ENCODE results near the gene SPINT2.

SPINT2 gene

DNA sequence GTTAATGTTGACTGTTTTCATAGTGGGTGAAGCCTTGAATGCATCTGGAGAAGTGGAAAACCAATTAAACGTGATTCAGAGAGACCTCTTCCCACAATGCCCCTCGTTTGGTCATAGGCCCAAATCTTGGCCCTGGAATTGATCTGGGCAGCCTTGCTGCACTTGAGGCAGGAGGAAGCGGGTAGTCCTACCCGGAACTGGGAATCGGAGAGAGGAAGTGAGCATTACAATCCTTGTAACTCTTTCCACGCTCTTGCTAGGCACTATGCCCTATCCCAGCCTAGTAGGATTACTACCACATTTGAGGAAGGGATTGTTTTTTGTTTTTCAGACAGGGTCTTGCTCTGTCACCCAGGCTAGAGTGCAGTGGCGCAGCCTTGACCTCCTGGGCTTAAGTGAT lies 58.9 kb downstream of the SPINT2 start:
- WGBS, 2 donors (ENCODE audit: extremely low coverage in 2 of 2, insufficient read length in 2 of 2, insufficient replicate concordance in 1 of 2) = no CpG with 5 or more reads among the region's 7 CpGs
- H2BK15ac ChIP-seq (ENCODE audit: low read length) = no peak overlapping the region
- no peak overlapping the region for H2BK120ac ChIP-seq (ENCODE audit: low read depth, low read length)
- H3K27me3 ChIP-seq (ENCODE audit: control insufficient read depth in 3 of 3, insufficient read depth in 3 of 3, low read depth in 1 of 3, low read length in 3 of 3) = peaks cover 12 to 75% (median 29%) of the 10 kb centered on the region in 3 experiments
- H3K4me1 ChIP-seq (ENCODE audit: control insufficient read depth in 2 of 2, insufficient read depth in 1 of 2, low read depth in 1 of 2, low read length in 2 of 2) = peaks cover 2 to 5% of the 10 kb centered on the region in 2 donors
- no peak overlapping the region for H2AFZ ChIP-seq (ENCODE audit: low read length)
- H2BK12ac ChIP-seq (ENCODE audit: low read length) = no peak overlapping the region
- H3K36me3 ChIP-seq (replicated peaks in 1 of 2; ENCODE audit: control insufficient read depth in 2 of 2, insufficient read depth in 2 of 2, low read length in 2 of 2) = no peaks in the 10 kb centered on the region
- no peak overlapping the region for H3K18ac ChIP-seq (ENCODE audit: low read length)
- no peak overlapping the region for H3K9ac ChIP-seq (ENCODE audit: low read depth, low read length, poor library complexity)
- no peak overlapping the region for H3K4me2 ChIP-seq (ENCODE audit: insufficient read depth, low read length, poor library complexity, severe bottlenecking)
- no peaks in the 10 kb centered on the region for H3K79me1 ChIP-seq (ENCODE audit: low read depth, low read length)
- H2BK5ac ChIP-seq (ENCODE audit: low read length) = no peak overlapping the region
- no peak overlapping the region for H3K14ac ChIP-seq (ENCODE audit: low read length)
- H3K23ac ChIP-seq (ENCODE audit: low read depth, low read length, poor library complexity) = no peak overlapping the region
- H2AK5ac ChIP-seq (ENCODE audit: low read depth, low read length) = no peak overlapping the region
- H3K4me3 ChIP-seq (ENCODE audit: low read length in 2 of 2) = no peak overlapping the region
- no peak overlapping the region for H3K27ac ChIP-seq (replicated peaks; ENCODE audit: low read length)
- peaks cover 0 to 3% of the 10 kb centered on the region in 2 donors for H3K9me3 ChIP-seq (replicated peaks in 1 of 2; ENCODE audit: control insufficient read depth in 2 of 2, insufficient read depth in 1 of 2, low read depth in 1 of 2, low read length in 2 of 2)
- DNase-seq (ENCODE audit: low spot score) = no peak
- H4K91ac ChIP-seq (ENCODE audit: low read depth, low read length, poor library complexity) = no peak overlapping the region
- H3K4ac ChIP-seq (ENCODE audit: low read length) = no peak overlapping the region
- H4K8ac ChIP-seq (ENCODE audit: low read depth, low read length) = no peak overlapping the region

DNA sequence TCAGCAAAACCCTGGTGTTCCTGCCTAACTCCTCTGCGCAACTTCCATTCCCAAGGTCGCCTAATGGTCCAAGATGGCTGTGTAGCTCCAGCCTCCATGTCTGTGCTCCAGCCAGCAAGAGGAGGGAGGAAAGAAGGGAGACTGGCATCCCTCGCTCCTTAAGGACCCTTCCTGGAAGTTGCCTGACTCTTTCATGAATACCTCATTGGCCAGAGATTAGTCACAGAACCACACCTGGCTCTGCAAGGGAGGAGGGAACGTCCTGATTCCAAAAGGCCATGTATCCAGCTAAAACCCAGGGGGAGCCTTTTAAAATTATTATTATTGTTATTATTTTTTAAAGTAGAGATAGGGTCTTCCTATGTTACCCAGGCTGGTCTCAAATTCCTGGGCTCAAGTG lies 60.1 kb downstream of the SPINT2 start:
- H3K36me3 ChIP-seq (replicated peaks in 1 of 2; ENCODE audit: control insufficient read depth in 2 of 2, insufficient read depth in 2 of 2, low read length in 2 of 2) = no peaks in the 10 kb centered on the region
- no peaks in the 10 kb centered on the region for H3K79me1 ChIP-seq (ENCODE audit: low read depth, low read length)
- H2BK15ac ChIP-seq (ENCODE audit: low read length) = no peak overlapping the region
- H3K4me1 ChIP-seq (ENCODE audit: control insufficient read depth in 2 of 2, insufficient read depth in 1 of 2, low read depth in 1 of 2, low read length in 2 of 2) = peaks cover 1 to 2% of the 10 kb centered on the region in 2 donors
- peaks cover 0 to under 1% of the 10 kb centered on the region in 2 donors for H3K9me3 ChIP-seq (replicated peaks in 1 of 2; ENCODE audit: control insufficient read depth in 2 of 2, insufficient read depth in 1 of 2, low read depth in 1 of 2, low read length in 2 of 2)
- H3K4ac ChIP-seq (ENCODE audit: low read length) = no peak overlapping the region
- H2AK5ac ChIP-seq (ENCODE audit: low read depth, low read length) = no peak overlapping the region
- no peak overlapping the region for H2BK120ac ChIP-seq (ENCODE audit: low read depth, low read length)
- H3K18ac ChIP-seq (ENCODE audit: low read length) = no peak overlapping the region
- DNase-seq (ENCODE audit: low spot score) = no peak
- no peak overlapping the region for H2BK5ac ChIP-seq (ENCODE audit: low read length)
- H3K9ac ChIP-seq (ENCODE audit: low read depth, low read length, poor library complexity) = no peak overlapping the region
- H4K8ac ChIP-seq (ENCODE audit: low read depth, low read length) = no peak overlapping the region
- H2AFZ ChIP-seq (ENCODE audit: low read length) = no peak overlapping the region
- no peak overlapping the region for H4K91ac ChIP-seq (ENCODE audit: low read depth, low read length, poor library complexity)
- no peak overlapping the region for H3K23ac ChIP-seq (ENCODE audit: low read depth, low read length, poor library complexity)
- H3K4me3 ChIP-seq (ENCODE audit: low read length in 2 of 2) = no peak overlapping the region
- no peak overlapping the region for H3K14ac ChIP-seq (ENCODE audit: low read length)
- H3K27me3 ChIP-seq (ENCODE audit: control insufficient read depth in 3 of 3, insufficient read depth in 3 of 3, low read depth in 1 of 3, low read length in 3 of 3) = peaks cover 7 to 64% (median 19%) of the 10 kb centered on the region in 3 experiments
- H3K27ac ChIP-seq (replicated peaks; ENCODE audit: low read length) = no peak overlapping the region
- H3K4me2 ChIP-seq (ENCODE audit: insufficient read depth, low read length, poor library complexity, severe bottlenecking) = no peak overlapping the region
- no peak overlapping the region for H2BK12ac ChIP-seq (ENCODE audit: low read length)
- no CpG with 5 or more reads among the region's 4 CpGs for WGBS, 2 donors (ENCODE audit: extremely low coverage in 2 of 2, insufficient read length in 2 of 2, insufficient replicate concordance in 1 of 2)

DNA sequence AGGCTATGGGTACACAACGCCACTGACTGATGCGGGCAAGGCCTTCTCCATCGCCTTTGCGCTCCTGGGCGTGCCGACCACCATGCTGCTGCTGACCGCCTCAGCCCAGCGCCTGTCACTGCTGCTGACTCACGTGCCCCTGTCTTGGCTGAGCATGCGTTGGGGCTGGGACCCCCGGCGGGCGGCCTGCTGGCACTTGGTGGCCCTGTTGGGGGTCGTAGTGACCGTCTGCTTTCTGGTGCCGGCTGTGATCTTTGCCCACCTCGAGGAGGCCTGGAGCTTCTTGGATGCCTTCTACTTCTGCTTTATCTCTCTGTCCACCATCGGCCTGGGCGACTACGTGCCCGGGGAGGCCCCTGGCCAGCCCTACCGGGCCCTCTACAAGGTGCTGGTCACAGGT lies 62.2 kb downstream of the SPINT2 start:
- peak overlapping the region; percentile 92 for H2AK5ac ChIP-seq (ENCODE audit: low read depth, low read length)
- peak overlapping the region; percentile 38 for H3K18ac ChIP-seq (ENCODE audit: low read length)
- DNase-seq (ENCODE audit: low spot score) = no peak
- H3K9me3 ChIP-seq (replicated peaks in 1 of 2; ENCODE audit: control insufficient read depth in 2 of 2, insufficient read depth in 1 of 2, low read depth in 1 of 2, low read length in 2 of 2) = no peaks in the 10 kb centered on the region
- no peak overlapping the region for H2AFZ ChIP-seq (ENCODE audit: low read length)
- H2BK12ac ChIP-seq (ENCODE audit: low read length) = no peak overlapping the region
- peak overlapping the region; percentile 55 for H3K23ac ChIP-seq (ENCODE audit: low read depth, low read length, poor library complexity)
- no peak overlapping the region for H4K91ac ChIP-seq (ENCODE audit: low read depth, low read length, poor library complexity)
- no peak overlapping the region for H3K27ac ChIP-seq (replicated peaks; ENCODE audit: low read length)
- H3K79me1 ChIP-seq (ENCODE audit: low read depth, low read length) = no peaks in the 10 kb centered on the region
- peak overlapping the region; percentile 43 for H4K8ac ChIP-seq (ENCODE audit: low read depth, low read length)
- H3K4me3 ChIP-seq (ENCODE audit: low read length in 2 of 2) = no peak overlapping the region
- peak overlapping the region; percentile 53 for H2BK5ac ChIP-seq (ENCODE audit: low read length)
- H3K4ac ChIP-seq (ENCODE audit: low read length) = no peak overlapping the region
- no peaks in the 10 kb centered on the region for H3K4me1 ChIP-seq (ENCODE audit: control insufficient read depth in 2 of 2, insufficient read depth in 1 of 2, low read depth in 1 of 2, low read length in 2 of 2)
- H3K9ac ChIP-seq (ENCODE audit: low read depth, low read length, poor library complexity) = peak overlapping the region; percentile 60
- no CpG with 5 or more reads among the region's 22 CpGs for WGBS, 2 donors (ENCODE audit: extremely low coverage in 2 of 2, insufficient read length in 2 of 2, insufficient replicate concordance in 1 of 2)
- H3K14ac ChIP-seq (ENCODE audit: low read length) = peak overlapping the region; percentile 71
- no peak overlapping the region for H3K4me2 ChIP-seq (ENCODE audit: insufficient read depth, low read length, poor library complexity, severe bottlenecking)
- H2BK15ac ChIP-seq (ENCODE audit: low read length) = peak overlapping the region; percentile 85
- no peaks in the 10 kb centered on the region for H3K36me3 ChIP-seq (replicated peaks in 1 of 2; ENCODE audit: control insufficient read depth in 2 of 2, insufficient read depth in 2 of 2, low read length in 2 of 2)
- H3K27me3 ChIP-seq (ENCODE audit: control insufficient read depth in 3 of 3, insufficient read depth in 3 of 3, low read depth in 1 of 3, low read length in 3 of 3) = peaks cover 0 to 42% (median 0%) of the 10 kb centered on the region in 3 experiments
- no peak overlapping the region for H2BK120ac ChIP-seq (ENCODE audit: low read depth, low read length)

DNA sequence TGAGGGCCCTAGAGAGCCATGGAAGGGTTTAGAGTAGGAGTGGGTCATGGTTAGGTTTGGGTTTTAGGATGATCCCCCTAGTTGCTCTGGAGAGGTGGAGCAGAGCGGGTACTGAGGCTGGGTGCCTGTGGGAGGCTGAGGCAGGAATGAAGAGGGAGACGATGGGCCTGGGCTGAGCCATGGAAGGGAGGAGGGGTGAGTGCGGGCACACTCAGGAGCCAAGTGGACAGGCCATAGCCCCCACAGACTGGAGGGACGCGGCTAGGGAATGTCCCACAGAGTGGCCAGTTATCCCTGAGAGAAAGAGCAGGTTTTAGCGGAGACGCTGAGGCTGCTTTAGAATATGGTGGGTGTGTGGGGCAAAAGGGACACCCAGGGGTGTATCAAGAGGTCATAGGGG lies 65.3 kb downstream of the SPINT2 start:
- no peak overlapping the region for H2AFZ ChIP-seq (ENCODE audit: low read length)
- H3K9ac ChIP-seq (ENCODE audit: low read depth, low read length, poor library complexity) = no peak overlapping the region
- WGBS, 2 donors (ENCODE audit: extremely low coverage in 2 of 2, insufficient read length in 2 of 2, insufficient replicate concordance in 1 of 2) = no CpG with 5 or more reads among the region's 7 CpGs
- no peak overlapping the region for H2BK12ac ChIP-seq (ENCODE audit: low read length)
- H2BK120ac ChIP-seq (ENCODE audit: low read depth, low read length) = no peak overlapping the region
- H3K4ac ChIP-seq (ENCODE audit: low read length) = no peak overlapping the region
- H2BK5ac ChIP-seq (ENCODE audit: low read length) = no peak overlapping the region
- peaks cover 0 to 23% (median 0%) of the 10 kb centered on the region in 3 experiments for H3K27me3 ChIP-seq (ENCODE audit: control insufficient read depth in 3 of 3, insufficient read depth in 3 of 3, low read depth in 1 of 3, low read length in 3 of 3)
- H3K4me3 ChIP-seq (ENCODE audit: low read length in 2 of 2) = no peak overlapping the region
- no peak for DNase-seq (ENCODE audit: low spot score)
- H2AK5ac ChIP-seq (ENCODE audit: low read depth, low read length) = peak overlapping the region; percentile 75
- H3K4me2 ChIP-seq (ENCODE audit: insufficient read depth, low read length, poor library complexity, severe bottlenecking) = no peak overlapping the region
- no peak overlapping the region for H4K91ac ChIP-seq (ENCODE audit: low read depth, low read length, poor library complexity)
- no peak overlapping the region for H3K27ac ChIP-seq (replicated peaks; ENCODE audit: low read length)
- peak overlapping the region; percentile 38 for H3K14ac ChIP-seq (ENCODE audit: low read length)
- peak overlapping the region; percentile 48 for H3K18ac ChIP-seq (ENCODE audit: low read length)
- H4K8ac ChIP-seq (ENCODE audit: low read depth, low read length) = peak overlapping the region; percentile 65
- no peaks in the 10 kb centered on the region for H3K9me3 ChIP-seq (replicated peaks in 1 of 2; ENCODE audit: control insufficient read depth in 2 of 2, insufficient read depth in 1 of 2, low read depth in 1 of 2, low read length in 2 of 2)
- H3K36me3 ChIP-seq (replicated peaks in 1 of 2; ENCODE audit: control insufficient read depth in 2 of 2, insufficient read depth in 2 of 2, low read length in 2 of 2) = no peaks in the 10 kb centered on the region
- no peak overlapping the region for H2BK15ac ChIP-seq (ENCODE audit: low read length)
- H3K23ac ChIP-seq (ENCODE audit: low read depth, low read length, poor library complexity) = peak overlapping the region; percentile 89
- H3K4me1 ChIP-seq (ENCODE audit: control insufficient read depth in 2 of 2, insufficient read depth in 1 of 2, low read depth in 1 of 2, low read length in 2 of 2) = no peaks in the 10 kb centered on the region
- H3K79me1 ChIP-seq (ENCODE audit: low read depth, low read length) = no peaks in the 10 kb centered on the region

All from neuronal stem cell (in vitro differentiated cells).